HepG2 (cell line): Measurements from ENCODE around the gene LAMP2. TPM values are rescaled to one million over a fixed set of nuclear protein-coding genes. Genes with fewer than 3 reads are reported as not detected.

Source experiments
- ATAC-seq: fragments of 200-7000 bp; cut with Tn5 transposase; 3 replicates; pipeline ENCODE4 v1.9.1; 2020; ENCODE audit warnings: mild to moderate bottlenecking, moderate library complexity
- BruUV-seq: library from RNA; stranded (reverse); fragments of 400-500 nt; replicated peaks from 2 replicates; lab custom pipeline; 2021; lab: Mats Ljungman, UMichigan
- CTCF ChIA-PET: fragments of 300-600 bp; formaldehyde crosslinking; extraction: SDS; loops from one replicate; lab custom pipeline; 2021; ENCODE audit warnings: low total read pairs, inconsistent platforms, low intra/inter-chr PET ratio; lab: Yijun Ruan, JAX
- POLR2A ChIA-PET: fragments of 350-600 bp; sonication (Branson Sonifier 250); formaldehyde crosslinking; loops from one replicate; lab custom pipeline; 2020; ENCODE audit warnings: antibody characterized with exemption, inconsistent platforms; lab: Yijun Ruan, JAX
- DNase-seq: peaks from one replicate; pipeline ENCODE4 v3.0.0-alpha.2; 2015; ENCODE audit warnings: low spot score
- FAIRE-seq: peaks from 3 replicates; lab custom pipeline; 2011; peaks lifted over from hg19 to GRCh38; lab: Jason Lieb, UNC
- H2AFZ ChIP-seq: one replicate; pipeline ENCODE4 v1.6.1; 2011; ENCODE audit warnings: low read length, inconsistent platforms
- H3K27ac ChIP-seq: fragments of 300-600 bp; 3 replicates; pipeline ENCODE4 v1.8.0; 2011; ENCODE audit warnings: mixed run types, mild to moderate bottlenecking, mixed read lengths, low read length, inconsistent platforms; ENCODE audit not compliant: insufficient read depth; ENCODE audit errors: extremely low read length
- H3K27me3 ChIP-seq, 2 experiments: fragments of 200-600 bp in 1 of 2; 2 replicates in 1 of 2; 3 replicates in 1 of 2; pipeline versions ENCODE4 v1.6.0 to v1.8.0; 2011; ENCODE audit warnings: low read length in 2 of 2, mild to moderate bottlenecking in 2 of 2, moderate library complexity in 2 of 2, inconsistent platforms in 1 of 2; ENCODE audit not compliant: insufficient read depth in 2 of 2, control insufficient read depth in 1 of 2
- H3K36me3 ChIP-seq, 2 experiments: fragments of 200-600 bp in 1 of 2; replicated peaks in 1 of 2; 2 replicates in 1 of 2; 3 replicates in 1 of 2; pipeline versions ENCODE4 v1.5.1 to v1.8.0; 2011; ENCODE audit warnings: low read length in 2 of 2, inconsistent platforms in 1 of 2; ENCODE audit not compliant: insufficient read depth in 2 of 2, control insufficient read depth in 1 of 2
- H3K4me1 ChIP-seq: 2 replicates; pipeline ENCODE4 v1.5.1; 2012; ENCODE audit warnings: low read length, inconsistent platforms; ENCODE audit not compliant: insufficient read depth
- H3K4me2 ChIP-seq: 2 replicates; pipeline ENCODE4 v1.6.0; 2011; ENCODE audit warnings: low read depth, low read length, inconsistent platforms
- H3K4me3 ChIP-seq, 3 experiments: fragments of 200-600 bp in 1 of 3; sonication (generic), shearing (Covaris generic) in 1 of 3; replicated peaks in 1 of 3; 2 replicates each; pipeline ENCODE4 v1.5.1; 2011 to 2016; ENCODE audit warnings: low read length in 3 of 3, inconsistent platforms in 2 of 3, low read depth in 2 of 3, mild to moderate bottlenecking in 2 of 3, control low read depth in 1 of 3, mixed read lengths in 1 of 3; ENCODE audit not compliant: insufficient read depth in 1 of 3
- H3K79me2 ChIP-seq: one replicate; pipeline ENCODE4 v1.6.1; 2011; ENCODE audit warnings: low read length, inconsistent platforms; ENCODE audit not compliant: insufficient read depth
- H3K9ac ChIP-seq: 2 replicates; pipeline ENCODE4 v1.6.0; 2011; ENCODE audit warnings: mild to moderate bottlenecking, low read depth, low read length, inconsistent platforms; ENCODE audit not compliant: insufficient read depth
- H3K9me3 ChIP-seq: 2 replicates; pipeline ENCODE4 v1.5.1; 2012; ENCODE audit warnings: mild to moderate bottlenecking, low read length
- H4K20me1 ChIP-seq: 2 replicates; pipeline ENCODE4 v1.6.0; 2011; ENCODE audit warnings: inconsistent platforms, mild to moderate bottlenecking, low read length, moderate library complexity; ENCODE audit not compliant: insufficient read depth
- AFF4 ChIP-seq: sonication (generic); formaldehyde crosslinking; IDR thresholded peaks from 2 replicates; pipeline ENCODE4 v1.4.0; 2020; ENCODE audit warnings: missing genetic modification reagents
- CREB3 ChIP-seq: sonication (generic); formaldehyde crosslinking; IDR thresholded peaks from 2 replicates; pipeline ENCODE4 v1.5.0; 2020; ENCODE audit warnings: missing genetic modification reagents
- KDM1A ChIP-seq: IDR thresholded peaks from 2 replicates; pipeline ENCODE4 v1.6.1; 2016; ENCODE audit warnings: missing compliant biosample characterization
- KDM3A ChIP-seq: IDR thresholded peaks from 2 replicates; pipeline ENCODE4 v1.6.1; 2018; ENCODE audit warnings: low read depth, missing compliant biosample characterization
- MED13 ChIP-seq: sonication (generic); formaldehyde crosslinking; IDR thresholded peaks from 2 replicates; pipeline ENCODE4 v1.5.0; 2020; ENCODE audit warnings: missing genetic modification reagents
- NFKB2 ChIP-seq: sonication (generic); formaldehyde crosslinking; IDR thresholded peaks from 2 replicates; pipeline ENCODE4 v1.4.0; 2020; ENCODE audit warnings: missing genetic modification reagents, borderline replicate concordance
- SNAPC4 ChIP-seq: sonication (generic); formaldehyde crosslinking; IDR thresholded peaks from 2 replicates; pipeline ENCODE4 v1.4.0; 2020; ENCODE audit warnings: mild to moderate bottlenecking, missing genetic modification reagents
- ZIK1 ChIP-seq: sonication (generic); formaldehyde crosslinking; IDR thresholded peaks from 2 replicates; pipeline ENCODE4 v1.5.0; 2020; ENCODE audit warnings: mild to moderate bottlenecking, low read depth, missing genetic modification reagents, borderline replicate concordance
- ZNF383 ChIP-seq: sonication (generic); formaldehyde crosslinking; IDR thresholded peaks from 2 replicates; pipeline ENCODE4 v1.4.0; 2020; ENCODE audit warnings: missing genetic modification reagents, mild to moderate bottlenecking, borderline replicate concordance
- ZNF549 ChIP-seq: sonication (generic); formaldehyde crosslinking; IDR thresholded peaks from 2 replicates; pipeline ENCODE4 v1.5.0; 2020; ENCODE audit warnings: missing genetic modification reagents
- ZSCAN30 ChIP-seq: sonication (generic); formaldehyde crosslinking; IDR thresholded peaks from 2 replicates; pipeline ENCODE4 v1.5.0; 2020; ENCODE audit warnings: mild to moderate bottlenecking, missing genetic modification reagents
- WGBS: methylation state at CpG from one replicate; pipeline ENCODE4 v1.1.6; 2017; ENCODE audit warnings: low lambda C conversion rate; 5-methylcytosine and 5-hydroxymethylcytosine counted together
- in situ Hi-C: cut with HindIII; loops from 2 replicates; pipeline ENCODE4 v1.10.0; 2017; ENCODE audit warnings: low pct_unique_long_range_greater_than_20kb; ENCODE audit not compliant: extremely low pct_ligation_motif_present
- intact Hi-C: fragments of 100-400 bp; cut with micrococcal nuclease; formaldehyde crosslinking; loops from one replicate; pipeline ENCODE4 v1.10.0; 2022; ENCODE audit not compliant: unreplicated experiment
- polyA plus RNA-seq, 8 experiments: library from polyadenylated mRNA; depleted of rRNA in 3 of 8; stranded (reverse) in 7 of 8; unstranded in 1 of 8; fragments of >200 nt; fragmentation: Illumina TruSeq in 4 of 8; extraction: Trizol in 4 of 8; gene quantifications; 2 replicates each; pipeline versions ENCODE4 v1.2.1 to v1.2.3, GENCODE V29; 2011 to 2016; ENCODE audit warnings: low read depth in 4 of 8, missing spikeins in 1 of 8, mixed read lengths in 1 of 8; ENCODE audit not compliant: insufficient read depth in 1 of 8
- total RNA-seq, 5 experiments: library from RNA; depleted of rRNA; stranded (reverse); fragments of >200 nt; fragmentation: Illumina TruSeq; extraction: Trizol; gene quantifications; 2 replicates each; pipeline ENCODE4 v1.2.3, GENCODE V29; 2016; ENCODE audit warnings: low read depth in 1 of 5

LAMP2 gene
- total and polyA plus RNA-seq, 2 of the 13 experiments (the other 11 are each of a cell fraction or from before 2014, with no cell fraction given): 127 to 170 TPM

GRCh38 chrX:120408168-120408567, 60.9 kb downstream of the LAMP2 start (continued):
- no peak for TF ChIP-seq ZSCAN30 (CRISPR knock-in tag)

- POLR2A ChIA-PET: no interaction called here
- Histone ChIP-seq H3K79me2 (no peaks in the 10 kb centered on the region), H3K9me3 (no peaks in the 10 kb centered on the region), H3K36me3 (no peaks in the 10 kb centered on the region), H4K20me1 (no peaks in the 10 kb centered on the region), H3K27me3 (no peaks in the 10 kb centered on the region), H3K9ac (no peak overlapping the region), H3K4me2 (no peak overlapping the region), H3K27ac (no peak overlapping the region), H3K4me1 (no peaks in the 10 kb centered on the region), H3K4me3 (no peak overlapping the region), H2AFZ (no peak overlapping the region)
- no TSS peak for BruUV-seq
- ATAC-seq (no peak), DNase-seq (no peak), FAIRE-seq (no peak)
- CTCF ChIA-PET: no interaction called here
- intact Hi-C loops (no loop called here), in situ Hi-C loops (no loop called here)
- 57% methylated on average over 5 of the region's 5 CpGs for WGBS
- no peak for TF ChIP-seq ZNF549 (CRISPR knock-in tag)
- no peak for TF ChIP-seq AFF4
- no peak for TF ChIP-seq MED13 (CRISPR knock-in tag)
- TF ChIP-seq ZNF383: no peak
- no peak for TF ChIP-seq ZIK1 (CRISPR knock-in tag)
- no peak for TF ChIP-seq KDM1A
- no peak for TF ChIP-seq SNAPC4 (CRISPR knock-in tag)
- no peak for TF ChIP-seq NFKB2
- no peak for TF ChIP-seq KDM3A (CRISPR knock-in tag)
- TF ChIP-seq CREB3 (CRISPR knock-in tag): no peak
Measured at GRCh38 chrX:120406638-120407037, 62.5 kb downstream of the LAMP2 start.
